Measurements from ENCODE around the gene AKTIP.

DNA sequence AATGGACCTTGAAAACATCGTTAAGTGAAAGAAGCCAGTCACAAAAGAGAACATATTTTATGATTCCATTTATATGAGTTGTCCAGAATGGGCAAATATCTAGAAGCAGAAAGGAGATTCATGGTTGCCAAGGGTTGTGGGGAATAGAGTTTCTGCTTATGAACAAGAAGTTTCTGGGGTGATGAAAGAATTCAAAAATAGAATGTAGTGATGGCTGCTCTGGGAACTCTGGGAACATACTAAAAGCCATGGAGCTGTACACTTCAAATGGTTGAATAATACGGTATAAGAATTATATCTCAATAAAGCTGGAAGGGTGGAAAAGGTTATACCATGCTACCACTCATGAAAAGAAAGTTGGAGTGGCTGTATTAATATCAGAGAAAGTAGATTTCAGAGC is 18.5 kb downstream of the AKTIP start:
- TF ChIP-seq, protein P1, sequence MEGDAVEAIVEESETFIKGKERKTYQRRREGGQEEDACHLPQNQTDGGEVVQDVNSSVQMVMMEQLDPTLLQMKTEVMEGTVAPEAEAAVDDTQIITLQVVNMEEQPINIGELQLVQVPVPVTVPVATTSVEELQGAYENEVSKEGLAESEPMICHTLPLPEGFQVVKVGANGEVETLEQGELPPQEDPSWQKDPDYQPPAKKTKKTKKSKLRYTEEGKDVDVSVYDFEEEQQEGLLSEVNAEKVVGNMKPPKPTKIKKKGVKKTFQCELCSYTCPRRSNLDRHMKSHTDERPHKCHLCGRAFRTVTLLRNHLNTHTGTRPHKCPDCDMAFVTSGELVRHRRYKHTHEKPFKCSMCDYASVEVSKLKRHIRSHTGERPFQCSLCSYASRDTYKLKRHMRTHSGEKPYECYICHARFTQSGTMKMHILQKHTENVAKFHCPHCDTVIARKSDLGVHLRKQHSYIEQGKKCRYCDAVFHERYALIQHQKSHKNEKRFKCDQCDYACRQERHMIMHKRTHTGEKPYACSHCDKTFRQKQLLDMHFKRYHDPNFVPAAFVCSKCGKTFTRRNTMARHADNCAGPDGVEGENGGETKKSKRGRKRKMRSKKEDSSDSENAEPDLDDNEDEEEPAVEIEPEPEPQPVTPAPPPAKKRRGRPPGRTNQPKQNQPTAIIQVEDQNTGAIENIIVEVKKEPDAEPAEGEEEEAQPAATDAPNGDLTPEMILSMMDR (IDR thresholded peaks at IDR 0.05) = no peak
- TF ChIP-seq POLR2A (IDR thresholded peaks at IDR 0.05) = no peak
